MG63 (cell line): ENCODE data around the gene DTNB. TPM values are rescaled to one million over a fixed set of nuclear protein-coding genes. Genes with fewer than 3 reads are reported as not detected.
"Not testable (repeated sequence)": the region's sequence is repeated elsewhere in the genome, so short reads cannot be mapped to it uniquely, and the experiment has no call there.

Experiments used
- DNase-seq: peaks from one replicate; pipeline ENCODE4 v3.0.0-alpha.2; 2020
- H3K27me3 ChIP-seq: fragments of 250-450 bp; sonication (Bioruptor Pico); 2 replicates; pipeline ENCODE4 v1.5.1; 2020; ENCODE audit warnings: mild to moderate bottlenecking, moderate library complexity
- H3K36me3 ChIP-seq: fragments of 250-450 bp; sonication (Bioruptor Pico); 2 replicates; pipeline ENCODE4 v1.5.1; 2020; ENCODE audit warnings: mild to moderate bottlenecking, moderate library complexity
- H3K4me3 ChIP-seq: fragments of 250-450 bp; sonication (Bioruptor Pico); 2 replicates; pipeline ENCODE4 v1.5.1; 2020; ENCODE audit warnings: mild to moderate bottlenecking, moderate library complexity
- H3K9me3 ChIP-seq: fragments of 250-450 bp; sonication (Bioruptor Pico); 2 replicates; pipeline ENCODE4 v1.5.1; 2020; ENCODE audit warnings: mild to moderate bottlenecking, moderate library complexity
- total RNA-seq: library from RNA; depleted of rRNA; stranded (reverse); fragments of >200 nt; shearing (Covaris generic); gene quantifications from 2 replicates; pipeline ENCODE4 v1.2.3, GENCODE V29; 2014; ENCODE audit warnings: low replicate concordance

DTNB gene
- total RNA-seq, 1 experiment from 2014 or later = 8.2 TPM

DNA sequence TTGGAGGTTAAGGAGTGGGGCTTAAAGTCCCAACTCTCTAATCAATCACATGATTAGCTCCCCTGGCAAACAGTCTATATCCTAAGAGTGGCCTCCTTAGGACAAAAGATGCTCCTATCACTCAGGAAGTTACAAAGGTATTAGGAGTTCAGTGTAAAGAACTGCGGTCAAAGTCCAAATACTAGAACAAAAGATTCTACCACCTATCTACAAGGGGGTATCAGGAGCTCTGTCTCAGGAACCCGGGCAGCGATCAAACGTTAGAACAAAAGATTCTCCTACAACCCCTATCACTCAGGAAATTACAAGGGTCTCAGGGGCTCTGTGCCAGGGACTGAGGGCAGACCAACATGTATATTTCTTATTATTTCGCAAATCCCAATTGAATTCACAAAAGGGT lies 58.0 kb downstream of the DTNB start:
- Histone ChIP-seq H3K4me3 (no peak overlapping the region), H3K27me3 (no peaks in the 10 kb centered on the region), H3K9me3 (no peaks in the 10 kb centered on the region), H3K36me3 (no peaks in the 10 kb centered on the region)
- no peak for DNase-seq

DNA sequence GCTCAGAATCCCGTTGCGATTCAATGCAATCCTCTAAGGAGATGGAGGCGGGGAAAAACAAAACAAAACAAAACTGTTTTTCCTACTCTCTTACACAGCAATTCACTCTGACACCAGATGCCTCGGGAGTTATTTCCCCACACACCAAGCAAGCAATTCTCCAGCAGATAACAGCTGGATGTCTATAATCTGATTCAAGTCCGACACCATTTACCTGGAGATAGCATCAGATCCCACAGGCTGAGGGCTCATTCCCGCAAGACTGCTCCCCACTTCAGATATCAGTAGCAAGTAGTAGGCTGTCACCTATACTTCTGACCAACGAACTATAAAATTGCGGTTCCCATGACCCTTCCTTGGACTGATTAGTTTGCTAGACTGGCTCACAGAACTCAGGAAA lies 58.7 kb downstream of the DTNB start:
- Histone ChIP-seq H3K4me3 (no peak overlapping the region), H3K27me3 (no peaks in the 10 kb centered on the region), H3K9me3 (no peaks in the 10 kb centered on the region), H3K36me3 (no peaks in the 10 kb centered on the region)
- DNase-seq = no peak

DNA sequence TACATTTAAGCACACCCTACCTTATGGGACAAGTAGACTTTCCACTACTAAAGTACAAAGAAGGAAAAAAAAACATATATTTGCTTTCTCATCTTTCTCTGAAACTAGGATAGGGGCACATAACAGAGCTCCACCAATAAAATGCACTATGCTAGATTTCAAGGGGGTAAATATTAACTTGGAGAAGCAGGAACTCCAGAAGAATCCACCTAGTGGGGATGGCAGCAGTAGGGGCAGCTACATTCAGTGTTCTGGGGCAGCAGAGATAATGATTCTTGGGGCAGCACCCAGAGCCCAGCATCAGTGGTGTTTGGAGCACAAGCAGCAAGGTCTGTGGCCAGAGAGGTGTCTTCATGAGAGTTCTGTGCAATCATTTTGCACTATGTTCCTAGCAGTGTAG lies 64.7 kb downstream of the DTNB start:
- H3K36me3 ChIP-seq = no peaks in the 10 kb centered on the region
- no peak for DNase-seq
- no peaks in the 10 kb centered on the region for H3K9me3 ChIP-seq
- no peak overlapping the region for H3K4me3 ChIP-seq
- no peaks in the 10 kb centered on the region for H3K27me3 ChIP-seq

DNA sequence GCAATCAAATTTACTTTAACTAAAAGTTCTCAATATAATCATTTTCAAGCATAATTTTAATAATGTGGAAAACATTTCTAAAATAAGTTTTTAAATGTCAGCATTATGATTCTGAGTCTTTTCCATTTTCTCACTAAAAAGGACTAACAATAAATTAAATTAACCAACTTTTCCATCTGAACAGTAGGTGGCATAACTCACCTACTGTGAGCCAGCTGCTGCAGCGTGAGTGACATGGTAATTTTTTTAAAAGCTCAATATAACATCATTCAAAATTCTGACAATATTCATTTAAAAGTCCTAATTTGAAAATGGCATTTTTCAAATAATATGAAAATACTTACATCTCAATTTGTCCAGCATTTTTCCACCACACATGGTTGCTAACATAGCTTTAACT lies 66.5 kb downstream of the DTNB start:
- DNase-seq = no peak
- no peaks in the 10 kb centered on the region for H3K9me3 ChIP-seq
- no peak overlapping the region for H3K4me3 ChIP-seq
- H3K36me3 ChIP-seq = no peaks in the 10 kb centered on the region
- H3K27me3 ChIP-seq = no peaks in the 10 kb centered on the region

DNA sequence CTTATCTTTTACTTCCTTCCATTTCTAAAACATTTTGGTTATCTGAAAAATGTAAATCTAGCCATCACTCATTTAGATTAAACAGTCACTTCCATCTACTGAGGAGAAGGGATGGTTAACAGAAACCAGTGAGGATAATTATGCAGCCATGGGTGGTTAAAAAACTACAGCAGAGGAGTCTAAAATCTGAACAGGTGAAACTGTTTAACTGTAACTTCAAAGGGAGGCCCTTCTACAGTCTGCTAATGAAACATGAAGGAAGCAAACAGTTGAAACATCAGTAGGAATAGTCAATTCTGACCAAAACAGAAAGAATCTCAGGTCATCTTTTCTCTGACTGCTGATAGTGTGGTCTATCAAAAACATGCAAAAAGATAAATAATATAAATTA lies 71.0 kb downstream of the DTNB start:
- H3K4me3 ChIP-seq = no peak overlapping the region
- H3K9me3 ChIP-seq = no peaks in the 10 kb centered on the region

DNA sequence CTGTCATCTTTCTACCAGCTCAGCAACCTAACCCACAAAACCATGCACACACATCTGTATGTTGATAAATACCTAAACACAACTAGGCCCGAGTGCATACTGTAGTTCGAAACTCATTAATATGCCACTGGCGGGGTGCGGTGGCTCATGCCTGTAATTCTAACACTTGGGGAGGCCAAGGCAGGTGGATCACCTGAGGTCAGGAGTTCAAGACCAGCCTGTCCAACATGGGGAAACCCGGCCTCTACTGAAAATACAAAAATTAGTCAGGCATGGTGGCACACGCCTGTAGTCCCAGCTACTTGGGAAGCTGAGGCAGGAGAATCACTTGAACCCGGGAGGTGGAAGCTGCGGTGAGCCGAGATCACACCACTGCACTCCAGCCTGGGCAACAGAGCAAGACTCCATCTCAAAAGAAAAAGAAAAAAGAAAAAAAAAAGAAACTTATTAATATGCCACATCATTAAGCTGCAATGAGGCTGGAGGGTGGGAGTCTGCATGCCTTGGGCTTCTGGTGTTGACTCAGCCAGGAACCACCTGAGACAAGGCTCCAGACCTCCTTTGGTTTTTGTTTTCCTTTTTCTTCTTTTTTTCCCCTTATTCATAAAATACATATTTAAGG lies 71.6 kb downstream of the DTNB start:
- H3K4me3 ChIP-seq = not testable (repeated sequence)

More for the DNA sequence above, 71.0 kb downstream of the DTNB start:
- Histone ChIP-seq H3K27me3 (no peaks in the 10 kb centered on the region), H3K36me3 (no peaks in the 10 kb centered on the region)
- DNase-seq = no peak

DNA sequence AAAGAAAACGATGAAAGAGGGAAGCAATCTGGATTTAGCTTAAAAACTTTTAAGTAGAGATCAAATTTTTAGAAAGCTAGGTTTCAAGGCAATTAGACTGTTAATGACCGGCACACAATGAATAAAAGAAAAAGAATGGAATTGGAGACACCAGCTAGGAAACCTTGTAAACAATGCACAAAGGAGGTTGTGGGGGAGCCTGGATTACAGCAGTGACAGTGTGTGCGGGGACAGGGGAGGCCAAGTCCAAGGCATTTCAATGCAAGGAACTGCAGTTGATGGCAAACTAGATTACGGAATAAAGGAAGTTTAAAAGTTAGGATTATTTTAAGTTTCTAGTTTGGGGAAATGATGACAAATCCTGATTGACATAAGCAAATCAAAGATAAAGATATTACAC lies 74.5 kb downstream of the DTNB start:
- H3K4me3 ChIP-seq = no peak overlapping the region
- H3K36me3 ChIP-seq = no peaks in the 10 kb centered on the region
- DNase-seq = no peak
- H3K27me3 ChIP-seq = no peaks in the 10 kb centered on the region
- no peaks in the 10 kb centered on the region for H3K9me3 ChIP-seq

More for the DNA sequence above, 71.6 kb downstream of the DTNB start:
- not testable (repeated sequence) for H3K9me3 ChIP-seq, H3K36me3 ChIP-seq, H3K27me3 ChIP-seq, DNase-seq

DNA sequence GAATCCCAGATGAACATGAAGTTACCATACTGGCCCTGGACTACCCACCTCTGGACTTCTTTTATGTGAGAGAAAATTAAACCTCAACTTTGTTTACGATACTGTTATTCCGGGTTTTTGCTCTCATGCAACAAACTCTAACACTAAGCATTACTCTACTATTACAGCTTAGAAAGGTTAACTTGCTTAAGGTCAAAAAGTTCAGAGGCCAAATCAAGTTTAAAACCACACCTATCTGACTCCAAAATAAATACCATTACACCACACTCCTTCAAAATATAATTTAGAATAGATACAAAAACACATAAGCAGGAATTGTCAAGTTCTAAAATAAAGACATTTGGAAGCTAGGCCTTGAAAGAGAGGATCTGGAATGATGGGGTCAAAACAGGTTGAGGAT lies 75.0 kb downstream of the DTNB start:
- H3K27me3 ChIP-seq = no peaks in the 10 kb centered on the region
- no peak for DNase-seq
- H3K4me3 ChIP-seq = no peak overlapping the region
- H3K36me3 ChIP-seq = no peaks in the 10 kb centered on the region
- no peaks in the 10 kb centered on the region for H3K9me3 ChIP-seq

DNA sequence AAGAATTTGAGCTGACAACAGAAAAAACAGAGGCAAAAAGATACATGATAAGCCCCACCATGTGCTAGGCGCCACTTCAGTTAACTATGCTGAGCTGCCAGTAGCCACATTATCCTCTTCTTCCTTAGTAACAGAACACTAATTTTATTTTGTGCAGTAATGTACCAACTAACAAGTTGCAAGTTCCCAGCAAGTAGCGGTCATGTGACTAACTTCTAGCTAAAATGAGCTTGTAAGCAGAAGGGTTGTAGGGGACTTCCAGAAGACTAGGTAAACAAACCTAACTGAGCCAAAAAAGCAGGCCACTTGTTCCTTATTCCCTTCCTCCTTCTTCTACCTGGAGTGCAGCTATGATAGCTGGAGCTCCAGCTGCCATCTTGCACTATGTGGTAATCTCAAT lies 75.5 kb downstream of the DTNB start:
- no peaks in the 10 kb centered on the region for H3K27me3 ChIP-seq
- H3K4me3 ChIP-seq = no peak overlapping the region
- DNase-seq = no peak

DNA sequence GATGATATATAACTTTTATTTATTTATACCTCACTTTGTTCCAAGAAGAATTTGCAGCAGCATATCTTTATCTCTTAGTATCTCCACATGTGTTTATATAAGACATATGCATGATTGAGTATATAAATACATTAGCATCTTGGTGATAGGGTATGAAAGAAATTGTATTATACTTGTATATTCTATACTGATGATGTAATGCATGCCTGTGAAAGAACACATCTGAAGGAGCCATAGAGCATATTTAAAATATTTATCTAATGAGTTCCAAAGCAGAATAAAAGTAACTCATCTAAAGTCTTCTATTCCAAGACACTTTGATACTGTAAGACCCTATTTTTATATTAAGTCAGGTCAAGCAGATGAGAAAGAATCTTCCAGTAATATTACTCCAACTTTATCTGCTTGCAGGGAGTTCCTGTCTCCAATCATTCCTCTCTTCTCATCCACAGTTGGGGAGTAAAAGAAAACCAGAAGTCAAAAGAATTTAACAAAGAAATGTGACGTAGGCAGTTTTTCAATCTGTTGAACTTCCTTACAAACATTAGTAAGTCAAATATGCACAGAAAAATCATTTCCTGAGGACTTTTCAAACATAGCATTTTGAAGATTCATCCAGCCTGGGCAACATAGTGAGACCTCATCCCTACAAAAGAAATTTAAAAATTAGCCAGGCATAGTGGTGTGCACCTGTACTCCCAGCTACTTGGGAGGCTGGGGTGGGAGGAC lies 76.7 kb downstream of the DTNB start:
- Histone ChIP-seq H3K4me3 (no peak overlapping the region), H3K9me3 (no peaks in the 10 kb centered on the region), H3K36me3 (no peaks in the 10 kb centered on the region), H3K27me3 (no peaks in the 10 kb centered on the region)
- DNase-seq = no peak

More for the DNA sequence above, 75.5 kb downstream of the DTNB start:
- H3K9me3 ChIP-seq = no peaks in the 10 kb centered on the region
- no peaks in the 10 kb centered on the region for H3K36me3 ChIP-seq

DNA sequence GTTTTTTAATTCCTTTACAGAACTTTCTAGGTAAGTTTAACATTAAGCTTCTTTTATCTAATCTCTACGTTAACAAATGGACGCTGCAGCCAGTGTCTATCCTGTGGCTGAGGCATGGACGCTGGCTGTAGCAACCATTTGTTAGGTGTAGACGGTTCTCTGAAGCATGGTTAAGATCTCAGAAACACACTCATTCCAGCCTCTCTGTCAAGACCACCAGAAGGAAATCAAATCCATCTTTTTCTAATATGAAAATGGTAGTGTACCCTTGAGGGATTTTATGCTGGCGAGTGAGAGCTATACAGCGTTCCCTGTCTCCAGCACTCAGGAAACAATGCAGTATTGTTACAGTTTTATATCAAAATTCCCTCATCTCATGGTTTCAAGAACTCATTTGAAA lies 78.0 kb downstream of the DTNB start:
- no peak overlapping the region for H3K4me3 ChIP-seq
- DNase-seq = no peak
- H3K36me3 ChIP-seq = no peaks in the 10 kb centered on the region
- H3K27me3 ChIP-seq = no peaks in the 10 kb centered on the region
- H3K9me3 ChIP-seq = no peaks in the 10 kb centered on the region

DNA sequence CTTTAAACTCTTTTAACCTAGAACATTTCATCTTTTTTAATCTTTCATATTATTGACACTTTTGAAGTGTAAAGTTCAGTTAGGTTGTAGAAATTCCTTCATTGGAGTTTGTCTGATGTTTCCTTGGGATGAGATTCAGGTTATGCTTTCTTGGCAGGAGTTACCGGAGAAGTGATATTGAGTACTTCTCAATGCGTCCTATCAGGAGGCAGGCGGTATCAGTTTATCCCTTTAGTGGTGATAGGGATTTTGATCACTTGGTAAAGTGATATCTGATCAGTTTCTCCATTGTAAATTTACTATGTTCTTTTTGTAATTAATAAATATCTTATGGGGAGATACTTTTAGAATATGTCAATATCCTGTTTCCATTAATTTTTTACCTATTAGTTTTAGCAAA lies 78.4 kb downstream of the DTNB start:
- Histone ChIP-seq H3K27me3 (no peaks in the 10 kb centered on the region), H3K4me3 (no peak overlapping the region)

DNA sequence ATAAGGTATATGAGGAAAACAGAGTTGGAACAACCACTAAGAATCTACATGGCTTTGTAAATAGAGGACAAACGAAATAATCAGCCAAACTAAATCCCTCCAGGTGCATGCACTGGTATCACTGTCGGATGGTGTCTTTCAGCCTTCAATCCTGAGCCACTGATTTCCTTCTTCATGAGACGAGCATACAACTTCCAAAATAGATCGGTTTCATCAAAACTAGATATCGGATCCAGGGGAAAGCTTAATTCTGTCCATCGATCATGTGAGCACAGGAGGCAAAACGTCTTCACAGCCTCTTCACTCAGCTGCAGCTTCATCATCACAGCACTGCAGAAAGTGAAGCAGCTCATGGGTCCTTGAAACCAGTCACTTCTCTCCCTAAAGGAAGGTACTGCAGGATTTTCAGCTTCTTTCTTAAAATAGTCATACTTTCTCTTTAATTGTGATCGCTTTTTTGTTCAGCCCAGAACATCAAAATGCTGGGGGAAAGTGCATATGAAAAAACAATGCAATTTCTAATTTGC lies 80.5 kb downstream of the DTNB start:
- Histone ChIP-seq H3K36me3 (no peaks in the 10 kb centered on the region), H3K9me3 (no peaks in the 10 kb centered on the region), H3K27me3 (no peaks in the 10 kb centered on the region)

More for the DNA sequence above, 78.4 kb downstream of the DTNB start:
- no peaks in the 10 kb centered on the region for H3K9me3 ChIP-seq
- no peak for DNase-seq
- H3K36me3 ChIP-seq = no peaks in the 10 kb centered on the region

DNA sequence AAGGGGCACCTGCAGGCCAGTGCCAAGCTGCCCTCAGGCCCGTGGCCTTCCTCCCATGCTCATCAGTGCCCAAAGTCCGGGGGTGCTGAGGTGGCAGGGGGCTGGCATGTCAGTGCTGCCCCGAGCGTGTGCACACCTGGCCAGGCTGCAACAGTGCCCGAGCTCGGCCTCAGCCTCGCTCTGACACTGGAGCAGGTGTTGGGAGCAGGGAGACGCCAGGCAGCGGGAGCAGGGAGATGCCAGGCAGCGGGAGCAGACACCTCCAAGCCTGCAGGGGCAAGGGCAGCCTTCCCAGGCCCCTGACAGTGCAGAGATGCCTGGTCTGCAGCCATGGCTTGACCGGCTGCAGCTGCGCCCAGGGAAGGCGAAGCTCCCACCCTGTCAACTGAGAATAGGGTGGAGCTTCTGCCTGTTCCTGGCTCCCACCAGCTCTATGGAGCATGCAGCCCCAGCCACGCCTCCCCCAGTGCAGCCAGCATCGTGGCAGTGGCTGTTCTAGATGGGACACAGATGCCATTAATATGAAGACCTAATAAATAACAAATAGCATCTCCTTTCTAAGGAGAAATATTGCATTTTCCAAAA lies 82.4 kb downstream of the DTNB start:
- no peak for DNase-seq
- H3K36me3 ChIP-seq = no peaks in the 10 kb centered on the region
- H3K9me3 ChIP-seq = no peaks in the 10 kb centered on the region
- no peaks in the 10 kb centered on the region for H3K27me3 ChIP-seq
- H3K4me3 ChIP-seq = no peak overlapping the region

More for the DNA sequence above, 80.5 kb downstream of the DTNB start:
- no peak for DNase-seq
- H3K4me3 ChIP-seq = no peak overlapping the region

DNA sequence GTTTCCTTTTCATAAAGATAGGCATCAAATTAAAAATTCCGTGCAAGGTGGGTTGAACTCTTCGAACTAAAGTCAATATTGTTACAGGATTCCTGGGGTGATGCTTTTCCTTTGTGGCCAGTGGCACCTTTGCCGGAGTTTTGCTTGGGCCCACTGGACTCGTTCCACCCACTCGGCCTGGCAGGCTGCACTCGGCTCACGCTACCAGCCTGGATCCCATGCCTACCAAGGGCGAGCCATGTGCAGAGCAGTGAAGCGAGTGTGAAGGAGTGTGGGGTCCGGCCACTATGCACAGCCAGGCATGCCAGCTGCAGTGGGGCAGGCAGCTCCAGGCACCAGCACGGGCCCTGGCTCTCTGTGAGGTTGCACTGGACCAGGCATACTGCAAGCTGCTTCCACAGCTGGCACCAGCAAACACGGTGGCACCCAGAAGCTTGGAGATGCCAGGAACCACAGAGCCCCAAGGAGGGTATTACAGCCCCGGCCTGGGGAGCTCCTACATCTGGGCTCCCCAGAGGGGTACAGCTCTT lies 83.6 kb downstream of the DTNB start:
- no peaks in the 10 kb centered on the region for H3K9me3 ChIP-seq
- no peaks in the 10 kb centered on the region for H3K36me3 ChIP-seq
- H3K4me3 ChIP-seq = no peak overlapping the region
- no peak for DNase-seq
- no peaks in the 10 kb centered on the region for H3K27me3 ChIP-seq

DNA sequence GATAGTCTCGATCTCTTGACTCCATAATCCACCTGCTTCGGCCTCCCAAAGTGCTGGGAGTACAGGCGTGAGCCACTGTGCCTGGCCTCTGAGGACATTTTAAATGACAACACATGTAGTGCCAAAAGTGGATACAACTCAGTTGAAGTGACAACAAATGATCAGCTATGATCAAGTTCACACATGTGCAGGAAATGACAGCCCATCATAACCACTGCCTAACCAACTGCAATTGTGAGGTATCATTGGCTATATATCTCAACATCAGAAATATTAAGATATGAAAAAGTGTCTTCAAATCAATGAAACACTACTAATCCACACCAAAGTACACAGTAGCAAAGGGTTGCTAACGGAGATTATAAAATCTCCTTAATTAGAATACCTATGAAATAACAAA lies 84.8 kb downstream of the DTNB start:
- DNase-seq = no peak
- Histone ChIP-seq H3K27me3 (no peaks in the 10 kb centered on the region), H3K4me3 (no peak overlapping the region), H3K9me3 (no peaks in the 10 kb centered on the region), H3K36me3 (no peaks in the 10 kb centered on the region)

DNA sequence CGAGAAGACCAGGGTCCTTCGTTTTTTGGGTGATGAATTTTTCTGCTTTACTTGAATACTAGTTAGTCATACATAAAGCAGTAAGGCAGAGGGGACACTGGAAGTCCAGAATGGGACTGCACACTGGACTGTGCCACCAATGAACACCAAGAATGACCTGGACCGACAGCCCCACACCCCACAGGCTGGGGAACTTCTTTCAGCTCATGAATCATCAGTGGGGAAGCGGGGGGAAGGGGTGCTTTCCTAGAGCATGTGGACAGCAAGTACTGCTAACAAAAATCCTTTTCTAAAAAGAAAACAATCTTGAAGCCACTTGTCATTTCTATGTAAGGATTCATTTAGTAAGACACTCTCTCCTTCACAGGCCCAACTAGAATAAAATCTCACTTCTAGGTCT lies 86.0 kb downstream of the DTNB start:
- DNase-seq = peak; percentile 22
- no peaks in the 10 kb centered on the region for H3K27me3 ChIP-seq
- H3K4me3 ChIP-seq = no peak overlapping the region

More for the DNA sequence above, 86.0 kb downstream of the DTNB start:
- Histone ChIP-seq H3K9me3 (no peaks in the 10 kb centered on the region), H3K36me3 (no peaks in the 10 kb centered on the region)
